HL-60/S4 (cell line): ENCODE data around the gene SNAPC5.
"Not testable (repeated sequence)": the region's sequence is repeated elsewhere in the genome, so short reads cannot be mapped to it uniquely, and the experiment has no call there.

Experiments
- in situ Hi-C: fragments of 300-500 bp; cut with MboI; formaldehyde crosslinking; loops from 2 replicates; pipeline ENCODE4 v1.14.3; 2022; ENCODE audit warnings: low sequenced_read_pairs

SNAPC5 gene

GRCh38 chr15:66461294-66461693 lies 36.3 kb downstream of the SNAPC5 start:
- in situ Hi-C loops, result not testable (repeated sequence)

- in situ Hi-C loops, result no loop called here
Measured at GRCh38 chr15:66459818-66460615, 37.5 kb downstream of the SNAPC5 start.

- in situ Hi-C loops, result no loop called here
Measured at GRCh38 chr15:66456211-66456610, 41.4 kb downstream of the SNAPC5 start.

DNA sequence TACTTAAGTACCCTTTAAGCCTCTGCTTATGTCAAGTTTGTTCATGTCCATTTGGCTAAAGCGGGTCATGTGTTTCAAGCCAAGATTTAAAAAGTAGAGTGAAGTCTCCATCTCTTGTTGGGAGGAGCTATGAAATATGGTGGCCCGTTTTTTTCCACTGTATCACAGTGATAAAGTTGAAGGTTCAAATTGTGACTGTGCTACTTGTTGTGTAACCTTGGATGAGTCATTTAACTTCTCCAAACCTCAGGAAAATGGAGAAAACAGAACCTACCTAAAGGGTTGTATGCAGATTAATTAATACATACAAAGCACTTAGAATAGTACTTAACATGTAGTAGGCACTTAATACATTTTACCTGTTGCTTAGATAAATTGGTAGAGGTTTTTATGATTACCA lies 43.4 kb downstream of the SNAPC5 start:
- in situ Hi-C loops, result no loop called here

- in situ Hi-C loops, result no loop called here
Measured at GRCh38 chr15:66452971-66453580, 44.5 kb downstream of the SNAPC5 start.

- in situ Hi-C loops, result no loop called here
Measured at GRCh38 chr15:66452420-66452819, 45.1 kb downstream of the SNAPC5 start.
